Central memory CD8-positive, alpha-beta T cell (primary cell): ENCODE results near the gene CALHM2.
A peak's percentile ranks its signal among the peaks of the same experiment; 100 is the strongest.

ENCODE experiments used
- ATAC-seq: fragments of 150-1000 bp; cut with Tn5 transposase; replicated peaks from 2 replicates; pipeline ENCODE4 v1.10.0; 2022; ENCODE audit warnings: mild to moderate bottlenecking, moderate FRiP score, moderate number of reproducible peaks; ENCODE audit not compliant: poor library complexity, severe bottlenecking; ENCODE audit errors: extremely low read depth
- DNase-seq, 2 donors: peaks; one replicate each; pipeline ENCODE4 v3.0.0; 2021; ENCODE audit warnings: low spot score in 2 of 2
- H3K27ac Mint-ChIP-seq: one replicate; pipeline ENCODE4 v1.8.0; 2022; ENCODE audit warnings: low read depth, mild to moderate bottlenecking, moderate library complexity, mixed read lengths
- H3K27me3 Mint-ChIP-seq: one replicate; pipeline ENCODE4 v1.8.0; 2022; ENCODE audit warnings: mixed read lengths
- H3K36me3 Mint-ChIP-seq: one replicate; pipeline ENCODE4 v1.8.0; 2022; ENCODE audit warnings: mild to moderate bottlenecking, moderate library complexity, mixed read lengths; ENCODE audit not compliant: insufficient read depth
- H3K4me1 Mint-ChIP-seq: one replicate; pipeline ENCODE4 v1.8.0; 2022; ENCODE audit warnings: mixed read lengths
- H3K4me3 Mint-ChIP-seq: one replicate; pipeline ENCODE4 v1.8.0; 2022; ENCODE audit warnings: mild to moderate bottlenecking, moderate library complexity, mixed read lengths
- H3K9me3 Mint-ChIP-seq: one replicate; pipeline ENCODE4 v1.8.0; 2022; ENCODE audit warnings: mixed read lengths

CALHM2 gene

GRCh38 chr10:103451831-103452505 is at the start of gene CALHM2:
TSS of gene CALHM2 (minus strand) at chr10:103452370. CDS start at chr10:103449941, 2,429 bp downstream.
- DNase-seq (peak in 1 of 2 donors; percentile 21), ATAC-seq (peak; percentile 67)
- H3K36me3 Mint-ChIP-seq = peaks cover 19% of the 10 kb centered on the region
- peaks cover 66% of the 10 kb centered on the region for H3K4me1 Mint-ChIP-seq
- peak within 1 kb of the TSS; percentile 84 for H3K27ac Mint-ChIP-seq
- H3K27me3 Mint-ChIP-seq = no peaks in the 10 kb centered on the region
- no peaks in the 10 kb centered on the region for H3K9me3 Mint-ChIP-seq
- peak within 1 kb of the TSS; percentile 90 for H3K4me3 Mint-ChIP-seq

GRCh38 chr10:103501186-103501585 is 49.0 kb upstream of the CALHM2 start:
- H3K27ac Mint-ChIP-seq = no peak overlapping the region
- no peak for DNase-seq
- peaks cover 7% of the 10 kb centered on the region for H3K4me1 Mint-ChIP-seq
- peaks cover 34% of the 10 kb centered on the region for H3K27me3 Mint-ChIP-seq
- peaks cover 2% of the 10 kb centered on the region for H3K36me3 Mint-ChIP-seq
- no peak for ATAC-seq
- H3K9me3 Mint-ChIP-seq = no peaks in the 10 kb centered on the region
- no peak overlapping the region for H3K4me3 Mint-ChIP-seq

GRCh38 chr10:103500481-103500880 is 48.3 kb upstream of the CALHM2 start:
- peaks cover 38% of the 10 kb centered on the region for H3K27me3 Mint-ChIP-seq
- no peak overlapping the region for H3K27ac Mint-ChIP-seq

GRCh38 chr10:103499881-103500280 is 47.7 kb upstream of the CALHM2 start:
- DNase-seq = no peak
- Mint-ChIP-seq H3K27me3 (peaks cover 44% of the 10 kb centered on the region), H3K36me3 (peaks cover 2% of the 10 kb centered on the region), H3K9me3 (no peaks in the 10 kb centered on the region), H3K27ac (no peak overlapping the region), H3K4me3 (no peak overlapping the region), H3K4me1 (peaks cover 7% of the 10 kb centered on the region)
- no peak for ATAC-seq

More at GRCh38 chr10:103500481-103500880, 48.3 kb upstream of the CALHM2 start:
- Mint-ChIP-seq H3K4me1 (peaks cover 7% of the 10 kb centered on the region), H3K9me3 (no peaks in the 10 kb centered on the region), H3K36me3 (peaks cover 2% of the 10 kb centered on the region), H3K4me3 (no peak overlapping the region)
- DNase-seq (no peak), ATAC-seq (no peak)

- Mint-ChIP-seq H3K27ac (no peak overlapping the region), H3K27me3 (peaks cover 51% of the 10 kb centered on the region)
Observed at GRCh38 chr10:103498936-103499638, 46.9 kb upstream of the CALHM2 start.

GRCh38 chr10:103497161-103497915 is 45.2 kb upstream of the CALHM2 start:
- peaks cover 7% of the 10 kb centered on the region for H3K4me1 Mint-ChIP-seq
- H3K27me3 Mint-ChIP-seq = peaks cover 65% of the 10 kb centered on the region
- H3K4me3 Mint-ChIP-seq = no peak overlapping the region
- ATAC-seq (no peak), DNase-seq (no peak)
- peaks cover 2% of the 10 kb centered on the region for H3K36me3 Mint-ChIP-seq
- H3K27ac Mint-ChIP-seq = no peak overlapping the region
- H3K9me3 Mint-ChIP-seq = no peaks in the 10 kb centered on the region

More at GRCh38 chr10:103498936-103499638, 46.9 kb upstream of the CALHM2 start:
- Mint-ChIP-seq H3K36me3 (peaks cover 2% of the 10 kb centered on the region), H3K4me1 (peaks cover 2% of the 10 kb centered on the region), H3K9me3 (no peaks in the 10 kb centered on the region), H3K4me3 (no peak overlapping the region)
- DNase-seq (no peak), ATAC-seq (no peak)

- Mint-ChIP-seq H3K4me3 (peak overlapping the region; percentile 64), H3K27me3 (peaks cover 66% of the 10 kb centered on the region), H3K36me3 (peaks cover 3% of the 10 kb centered on the region), H3K27ac (no peak overlapping the region), H3K9me3 (no peaks in the 10 kb centered on the region), H3K4me1 (peaks cover 20% of the 10 kb centered on the region)
- ATAC-seq (no peak), DNase-seq (no peak)
Observed at GRCh38 chr10:103495321-103495720, 43.2 kb upstream of the CALHM2 start.

- Mint-ChIP-seq H3K27me3 (peaks cover 57% of the 10 kb centered on the region), H3K36me3 (peaks cover 3% of the 10 kb centered on the region), H3K9me3 (no peaks in the 10 kb centered on the region), H3K4me1 (peaks cover 20% of the 10 kb centered on the region), H3K4me3 (peak overlapping the region; percentile 77), H3K27ac (no peak overlapping the region)
- no peak for DNase-seq
- ATAC-seq = peak; percentile 47
Observed at GRCh38 chr10:103493916-103494877, 42.0 kb upstream of the CALHM2 start.

GRCh38 chr10:103493362-103493915 is 41.3 kb upstream of the CALHM2 start, which contains the start of gene NEURL1:
TSS of gene NEURL1 (plus strand) at chr10:103493705. CDS start at chr10:103494388, 683 bp downstream.
- no peaks in the 10 kb centered on the region for H3K9me3 Mint-ChIP-seq
- peak; percentile 20 for ATAC-seq
- no peak within 1 kb of the TSS for H3K27ac Mint-ChIP-seq
- no peak for DNase-seq
- peak within 1 kb of the TSS; percentile 77 for H3K4me3 Mint-ChIP-seq
- H3K4me1 Mint-ChIP-seq = peaks cover 20% of the 10 kb centered on the region
- H3K27me3 Mint-ChIP-seq = peaks cover 57% of the 10 kb centered on the region
- H3K36me3 Mint-ChIP-seq = peaks cover 3% of the 10 kb centered on the region

- H3K4me1 Mint-ChIP-seq = peaks cover 20% of the 10 kb centered on the region
- no peak for ATAC-seq
Observed at GRCh38 chr10:103492655-103493261, 40.6 kb upstream of the CALHM2 start.

GRCh38 chr10:103491729-103492364 is 39.7 kb upstream of the CALHM2 start:
- DNase-seq (no peak), ATAC-seq (no peak)
- peaks cover 44% of the 10 kb centered on the region for H3K27me3 Mint-ChIP-seq
- peaks cover 3% of the 10 kb centered on the region for H3K36me3 Mint-ChIP-seq
- H3K4me1 Mint-ChIP-seq = peaks cover 20% of the 10 kb centered on the region
- no peak overlapping the region for H3K27ac Mint-ChIP-seq
- no peaks in the 10 kb centered on the region for H3K9me3 Mint-ChIP-seq
- H3K4me3 Mint-ChIP-seq = peak overlapping the region; percentile 77

More at GRCh38 chr10:103492655-103493261, 40.6 kb upstream of the CALHM2 start:
- no peak for DNase-seq
- Mint-ChIP-seq H3K4me3 (peak overlapping the region; percentile 77), H3K36me3 (peaks cover 3% of the 10 kb centered on the region), H3K27ac (no peak overlapping the region), H3K9me3 (no peaks in the 10 kb centered on the region), H3K27me3 (peaks cover 53% of the 10 kb centered on the region)
